Peyer's patch (tissue), 4 donors: ENCODE data around the gene CAB39L.

Experiments used
- CTCF ChIP-seq, 6 experiments: fragments of 450-650 bp in 4 of 6; fragments of 200-600 bp in 2 of 6; sonication (generic) in 1 of 6; IDR thresholded peaks; one replicate each; pipeline ENCODE4 v1.5.1; 2017 to 2019; ENCODE audit warnings: antibody characterized with exemption in 6 of 6, mild to moderate bottlenecking in 3 of 6, moderate library complexity in 1 of 6
- POLR2A ChIP-seq, 2 donors: fragments of 450-650 bp; IDR thresholded peaks; one replicate each; pipeline ENCODE4 v1.5.1; 2017; ENCODE audit warnings: antibody characterized with exemption in 2 of 2, mild to moderate bottlenecking in 2 of 2, moderate library complexity in 2 of 2

GRCh38 chr13:49302817-49303216 lies 141.0 kb downstream of the CAB39L start:
- TF ChIP-seq POLR2A (IDR thresholded peaks at IDR 0.05) (no peak), CTCF (IDR thresholded peaks at IDR 0.05) (no peak)
